AG09319 (cell line): Measurements from ENCODE around the gene KLHL7.
"Not testable (repeated sequence)": the region's sequence is repeated elsewhere in the genome, so short reads cannot be mapped to it uniquely, and the experiment has no call there.

Experiments
- DNase-seq: peaks from one replicate; pipeline ENCODE4 v3.0.0-alpha.2; 2010; ENCODE audit warnings: low read depth; ENCODE audit errors: extremely low read depth
- TF ChIP-seq, protein P1 (sequence below): IDR thresholded peaks from 2 replicates; pipeline ENCODE4 v1.5.1; 2011; ENCODE audit warnings: low read depth, mild to moderate bottlenecking, inconsistent platforms, low read length, moderate library complexity

The KLHL7 gene

GRCh38 chr7:23214938-23215337 lies 109.4 kb downstream of the KLHL7 start:
- no peak for DNase-seq
- TF ChIP-seq, protein P1, sequence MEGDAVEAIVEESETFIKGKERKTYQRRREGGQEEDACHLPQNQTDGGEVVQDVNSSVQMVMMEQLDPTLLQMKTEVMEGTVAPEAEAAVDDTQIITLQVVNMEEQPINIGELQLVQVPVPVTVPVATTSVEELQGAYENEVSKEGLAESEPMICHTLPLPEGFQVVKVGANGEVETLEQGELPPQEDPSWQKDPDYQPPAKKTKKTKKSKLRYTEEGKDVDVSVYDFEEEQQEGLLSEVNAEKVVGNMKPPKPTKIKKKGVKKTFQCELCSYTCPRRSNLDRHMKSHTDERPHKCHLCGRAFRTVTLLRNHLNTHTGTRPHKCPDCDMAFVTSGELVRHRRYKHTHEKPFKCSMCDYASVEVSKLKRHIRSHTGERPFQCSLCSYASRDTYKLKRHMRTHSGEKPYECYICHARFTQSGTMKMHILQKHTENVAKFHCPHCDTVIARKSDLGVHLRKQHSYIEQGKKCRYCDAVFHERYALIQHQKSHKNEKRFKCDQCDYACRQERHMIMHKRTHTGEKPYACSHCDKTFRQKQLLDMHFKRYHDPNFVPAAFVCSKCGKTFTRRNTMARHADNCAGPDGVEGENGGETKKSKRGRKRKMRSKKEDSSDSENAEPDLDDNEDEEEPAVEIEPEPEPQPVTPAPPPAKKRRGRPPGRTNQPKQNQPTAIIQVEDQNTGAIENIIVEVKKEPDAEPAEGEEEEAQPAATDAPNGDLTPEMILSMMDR, result no peak

- TF ChIP-seq, protein P1, result no peak
Observed at GRCh38 chr7:23216021-23216420, 110.4 kb downstream of the KLHL7 start.

GRCh38 chr7:23218196-23218595 lies 112.6 kb downstream of the KLHL7 start:
- no peak for DNase-seq
- TF ChIP-seq, protein P1, result no peak

More at GRCh38 chr7:23216021-23216420, 110.4 kb downstream of the KLHL7 start:
- no peak for DNase-seq

GRCh38 chr7:23220690-23221305 lies 115.2 kb downstream of the KLHL7 start:
- TF ChIP-seq, protein P1, result no peak

DNA sequence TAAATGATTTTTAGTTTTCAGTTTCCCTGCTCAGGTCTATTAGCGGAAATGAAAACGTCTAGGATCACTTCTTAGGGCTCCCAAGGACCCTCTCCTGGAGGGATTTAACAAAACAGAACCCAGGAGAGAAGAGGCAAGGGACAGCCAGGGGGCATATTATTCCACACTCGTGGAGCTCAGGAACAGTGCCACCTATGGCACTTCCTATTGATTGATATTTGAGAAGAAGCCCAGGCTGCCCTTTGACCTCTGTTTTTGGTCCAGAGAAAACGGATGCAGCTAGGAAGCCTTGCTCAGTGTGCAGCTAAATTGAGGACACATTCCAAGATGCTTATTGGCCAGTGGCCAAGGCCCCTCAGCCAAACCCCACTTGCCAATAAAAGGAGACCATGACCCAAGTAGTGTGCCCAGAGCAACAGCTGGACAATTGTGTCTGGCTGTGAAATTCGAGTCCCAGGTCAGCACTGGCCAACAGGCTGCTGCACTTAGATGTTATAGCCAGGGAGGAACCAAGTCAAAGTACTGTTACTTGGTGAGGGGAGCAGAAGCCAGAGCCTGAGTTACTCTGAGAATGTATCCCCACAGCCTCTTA lies 117.0 kb downstream of the KLHL7 start:
- DNase-seq, result no peak

More at GRCh38 chr7:23220690-23221305, 115.2 kb downstream of the KLHL7 start:
- no peak for DNase-seq

DNA sequence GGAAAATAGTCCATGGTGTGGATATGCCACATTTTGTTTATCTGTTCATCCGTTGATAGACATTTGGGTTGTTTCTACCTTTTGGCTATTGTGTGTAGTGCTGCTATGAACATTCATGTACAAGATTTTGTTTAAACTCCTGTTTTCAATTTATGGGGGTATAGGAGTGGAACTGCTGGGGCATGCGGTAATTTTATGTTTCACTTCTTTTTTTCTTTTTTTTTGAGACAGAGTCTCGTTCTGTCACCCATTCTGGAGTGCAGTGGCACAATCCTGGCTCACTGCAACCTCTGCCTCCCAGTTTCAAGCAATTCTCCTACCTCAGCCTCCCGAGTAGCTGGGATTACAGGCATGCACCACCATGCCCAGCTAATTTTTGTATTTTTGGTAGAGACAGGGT lies 118.8 kb downstream of the KLHL7 start:
- DNase-seq, result not testable (repeated sequence)

More for the DNA sequence above, 117.0 kb downstream of the KLHL7 start:
- TF ChIP-seq, protein P1, result no peak

DNA sequence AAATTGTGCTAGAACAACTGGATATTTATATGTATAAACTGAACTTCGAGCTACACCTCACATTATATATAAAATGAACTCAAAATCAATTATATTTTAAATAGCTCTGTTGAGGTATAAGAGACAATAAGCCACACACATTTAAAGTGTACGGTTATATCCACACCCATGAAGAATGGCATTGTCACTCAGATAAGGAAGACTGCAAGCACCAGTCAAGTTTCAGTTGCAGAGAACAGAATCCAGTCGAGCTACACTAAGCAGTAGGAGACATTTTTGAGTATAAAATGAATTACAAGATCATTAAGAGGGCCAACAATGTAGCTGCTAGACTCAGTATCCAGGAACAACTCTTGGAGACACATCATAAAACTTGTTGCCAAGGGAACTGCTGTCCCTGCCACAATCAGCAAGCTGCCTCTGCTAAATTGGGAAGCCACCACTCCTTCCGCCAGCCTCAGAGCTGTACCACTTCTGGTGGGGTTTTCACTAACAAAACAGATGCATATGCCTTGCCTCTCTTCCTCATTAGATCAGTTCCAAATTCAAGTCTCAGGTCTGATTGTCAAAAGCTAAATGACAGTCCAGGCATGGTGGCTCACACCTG lies 121.4 kb downstream of the KLHL7 start:
- no peak for DNase-seq
- TF ChIP-seq, protein P1, result no peak
